Measurements from ENCODE around the gene PHC2. TPM values are rescaled to one million over a fixed set of nuclear protein-coding genes. Genes with fewer than 3 reads are reported as not detected.
"Not testable (repeated sequence)": the region's sequence is repeated elsewhere in the genome, so short reads cannot be mapped to it uniquely, and the experiment has no call there.

The PHC2 gene
- total RNA-seq, 1 donor = 75.6 TPM

DNA sequence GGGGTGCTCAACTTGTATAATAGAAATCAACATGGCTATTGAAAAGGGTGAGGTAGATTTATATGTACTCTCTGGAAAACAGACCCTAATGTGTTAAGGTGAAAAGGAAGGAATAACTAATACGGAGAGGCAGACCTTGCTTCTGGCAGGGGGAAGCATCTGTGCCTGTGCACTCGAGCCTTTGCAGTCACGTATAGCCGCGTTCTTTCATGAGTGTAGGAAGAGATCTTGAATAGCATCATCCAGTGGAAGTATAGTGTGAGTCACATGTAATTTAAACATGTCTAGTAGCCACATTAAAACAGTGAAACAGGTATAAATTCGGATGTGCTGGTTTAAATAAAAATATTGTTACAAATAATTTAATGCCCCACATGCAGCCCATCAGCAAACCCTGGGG, 112.9 kb downstream of the PHC2 start:
- no peak overlapping the region for H3K4me3 ChIP-seq (ENCODE audit: low read depth, low read length)
- TF ChIP-seq, protein P1, sequence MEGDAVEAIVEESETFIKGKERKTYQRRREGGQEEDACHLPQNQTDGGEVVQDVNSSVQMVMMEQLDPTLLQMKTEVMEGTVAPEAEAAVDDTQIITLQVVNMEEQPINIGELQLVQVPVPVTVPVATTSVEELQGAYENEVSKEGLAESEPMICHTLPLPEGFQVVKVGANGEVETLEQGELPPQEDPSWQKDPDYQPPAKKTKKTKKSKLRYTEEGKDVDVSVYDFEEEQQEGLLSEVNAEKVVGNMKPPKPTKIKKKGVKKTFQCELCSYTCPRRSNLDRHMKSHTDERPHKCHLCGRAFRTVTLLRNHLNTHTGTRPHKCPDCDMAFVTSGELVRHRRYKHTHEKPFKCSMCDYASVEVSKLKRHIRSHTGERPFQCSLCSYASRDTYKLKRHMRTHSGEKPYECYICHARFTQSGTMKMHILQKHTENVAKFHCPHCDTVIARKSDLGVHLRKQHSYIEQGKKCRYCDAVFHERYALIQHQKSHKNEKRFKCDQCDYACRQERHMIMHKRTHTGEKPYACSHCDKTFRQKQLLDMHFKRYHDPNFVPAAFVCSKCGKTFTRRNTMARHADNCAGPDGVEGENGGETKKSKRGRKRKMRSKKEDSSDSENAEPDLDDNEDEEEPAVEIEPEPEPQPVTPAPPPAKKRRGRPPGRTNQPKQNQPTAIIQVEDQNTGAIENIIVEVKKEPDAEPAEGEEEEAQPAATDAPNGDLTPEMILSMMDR (IDR thresholded peaks at IDR 0.05; ENCODE audit: insufficient read depth, low read depth, low read length) = no peak
- DNase-seq (ENCODE audit: low read depth) = no peak

DNA sequence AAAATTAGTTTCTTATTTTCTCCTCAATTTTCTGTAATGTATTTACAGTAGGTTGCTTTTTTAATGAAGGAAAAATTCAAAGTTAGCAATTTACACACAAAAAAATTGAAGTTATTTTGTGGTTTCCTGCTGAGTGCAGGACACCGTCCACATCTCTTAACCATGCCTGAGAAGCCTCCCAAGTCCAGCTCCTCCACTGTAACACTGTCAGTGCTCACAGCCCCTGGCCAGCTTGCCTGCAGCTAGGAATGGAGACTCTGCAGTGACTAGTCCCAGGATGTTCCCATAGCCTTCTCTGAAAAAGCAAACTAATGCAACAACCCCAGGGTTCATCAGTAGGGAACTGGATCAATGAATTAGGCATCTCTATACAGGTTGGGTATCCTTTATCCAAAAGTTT, 113.5 kb downstream of the PHC2 start:
- TF ChIP-seq, protein P1 (IDR thresholded peaks at IDR 0.05; ENCODE audit: insufficient read depth, low read depth, low read length) = no peak
- H3K4me3 ChIP-seq (ENCODE audit: low read depth, low read length) = no peak overlapping the region
- no peak for DNase-seq (ENCODE audit: low read depth)

DNA sequence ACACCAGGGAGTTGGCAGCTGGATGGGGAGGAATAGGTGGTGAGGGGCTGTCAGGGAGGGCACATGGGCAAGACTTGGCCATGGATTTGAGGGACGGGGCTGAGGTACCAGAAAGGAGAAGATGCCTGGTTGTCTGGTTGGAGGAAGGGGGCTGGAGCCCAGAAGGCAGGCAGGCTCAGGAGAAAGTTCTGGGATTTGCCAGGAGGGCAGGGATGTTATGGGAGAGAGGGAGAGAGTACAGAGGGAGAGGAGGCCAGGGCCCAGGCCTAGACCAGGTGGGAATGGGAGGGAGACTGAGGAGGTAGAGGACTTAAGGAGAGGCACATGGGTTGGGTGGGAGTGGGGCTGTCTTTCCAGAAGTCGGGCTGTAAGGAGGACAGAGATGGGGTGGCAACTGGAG, 114.3 kb downstream of the PHC2 start:
- DNase-seq (ENCODE audit: low read depth) = no peak
- TF ChIP-seq, protein P1 (IDR thresholded peaks at IDR 0.05; ENCODE audit: insufficient read depth, low read depth, low read length) = no peak

DNA sequence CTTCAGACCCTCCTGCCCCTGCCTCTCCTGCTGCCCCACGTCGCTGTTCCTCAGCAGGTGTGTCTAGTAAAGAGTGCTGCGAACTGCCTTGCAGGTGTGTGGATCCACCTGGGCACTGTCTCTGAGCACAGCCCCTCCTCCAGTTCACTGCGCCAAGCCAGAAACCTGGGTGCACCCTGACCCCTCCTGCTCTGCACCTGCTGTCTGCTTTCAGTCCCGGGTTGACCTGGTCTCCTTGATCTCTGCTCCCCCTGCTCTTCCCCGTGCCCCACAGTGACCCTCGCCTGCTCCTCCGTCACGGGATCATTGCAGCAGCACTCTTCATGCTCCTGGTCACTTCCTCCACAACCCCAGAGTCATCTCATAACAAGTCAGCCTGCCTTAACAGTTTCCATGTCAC, 116.5 kb downstream of the PHC2 start:
- no peak overlapping the region for H3K4me3 ChIP-seq (ENCODE audit: low read depth, low read length)
- TF ChIP-seq, protein P1 (IDR thresholded peaks at IDR 0.05; ENCODE audit: insufficient read depth, low read depth, low read length) = no peak
- no peak for DNase-seq (ENCODE audit: low read depth)

More for the DNA sequence above, 114.3 kb downstream of the PHC2 start:
- no peak overlapping the region for H3K4me3 ChIP-seq (ENCODE audit: low read depth, low read length)

DNA sequence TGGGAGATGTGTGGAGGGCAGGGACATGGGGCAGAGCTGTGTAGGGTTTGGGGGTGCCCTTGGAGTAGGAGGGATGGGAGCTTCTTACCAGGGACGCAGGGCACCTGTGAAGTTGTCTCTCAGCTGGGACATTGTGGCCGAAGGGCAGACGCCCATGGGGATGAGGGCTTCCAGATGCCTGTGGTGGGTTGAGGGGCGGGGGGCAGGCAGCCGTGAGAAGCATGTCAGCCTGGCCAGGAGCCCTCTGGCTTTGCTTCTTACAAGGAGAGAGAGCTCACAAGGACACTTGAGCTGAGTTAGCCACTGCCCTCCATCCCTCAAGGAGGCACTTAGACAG, 118.5 kb downstream of the PHC2 start:
- no peak for DNase-seq (ENCODE audit: low read depth)
- no peak overlapping the region for H3K4me3 ChIP-seq (ENCODE audit: low read depth, low read length)
- TF ChIP-seq, protein P1 (IDR thresholded peaks at IDR 0.05; ENCODE audit: insufficient read depth, low read depth, low read length) = no peak

DNA sequence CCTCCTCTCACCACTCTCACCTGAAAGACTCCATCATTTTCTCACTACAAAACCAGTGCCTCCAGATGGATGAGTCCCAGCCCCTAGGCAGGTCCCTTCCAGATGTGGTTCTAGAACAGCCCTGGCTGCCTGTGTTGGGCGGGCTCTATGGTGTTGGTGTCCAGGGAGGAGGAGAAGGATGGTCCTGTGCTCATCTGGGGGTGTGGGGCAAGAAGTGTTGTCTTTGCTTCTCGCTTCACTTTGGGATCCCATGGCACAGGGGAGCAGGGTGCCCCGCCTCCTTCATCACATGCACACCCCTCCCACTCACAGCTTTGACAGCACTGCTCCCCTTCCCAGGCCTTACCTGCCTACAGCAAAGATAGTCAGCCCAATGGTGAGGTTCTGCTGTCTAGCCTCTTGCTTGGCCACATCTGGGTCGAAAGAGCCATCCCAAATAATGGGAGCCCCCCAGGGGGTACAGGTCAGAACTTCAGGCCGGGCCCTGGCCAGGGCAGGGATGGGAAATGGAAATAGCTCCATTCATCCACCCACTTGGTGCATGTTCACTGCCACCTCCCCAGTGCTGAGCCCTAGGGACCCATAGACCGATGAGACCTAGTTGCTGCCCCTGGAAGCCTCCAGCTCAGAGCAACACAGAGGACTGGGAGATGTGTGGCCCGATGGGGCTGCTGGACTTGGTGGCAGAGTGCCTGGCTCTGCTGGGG, 119.0 kb downstream of the PHC2 start:
- TF ChIP-seq, protein P1 (IDR thresholded peaks at IDR 0.05; ENCODE audit: insufficient read depth, low read depth, low read length) = no peak
- DNase-seq (ENCODE audit: low read depth) = no peak
- no peak overlapping the region for H3K4me3 ChIP-seq (ENCODE audit: low read depth, low read length)

DNA sequence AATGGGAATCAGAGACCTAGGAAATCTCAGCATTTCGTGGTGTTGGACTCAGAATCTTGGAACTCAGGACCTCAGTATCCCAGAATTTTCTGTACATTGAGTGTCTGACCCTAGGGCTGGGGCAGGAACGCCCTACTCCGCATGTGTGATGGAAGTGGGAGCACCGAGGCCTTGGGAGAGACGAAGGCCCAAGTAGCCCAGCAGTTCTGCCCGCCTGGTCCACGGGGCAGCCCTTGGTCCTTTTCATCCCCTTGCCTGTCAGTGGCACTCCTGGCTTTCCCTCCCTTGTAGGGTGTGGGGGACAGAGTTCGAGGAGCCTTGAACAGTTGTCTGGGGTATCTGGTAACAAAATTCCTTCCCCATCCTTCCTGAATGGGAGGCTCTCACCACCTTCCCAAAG, 120.2 kb downstream of the PHC2 start:
- no peak for DNase-seq (ENCODE audit: low read depth)
- TF ChIP-seq, protein P1 (IDR thresholded peaks at IDR 0.05; ENCODE audit: insufficient read depth, low read depth, low read length) = no peak
- no peak overlapping the region for H3K4me3 ChIP-seq (ENCODE audit: low read depth, low read length)

DNA sequence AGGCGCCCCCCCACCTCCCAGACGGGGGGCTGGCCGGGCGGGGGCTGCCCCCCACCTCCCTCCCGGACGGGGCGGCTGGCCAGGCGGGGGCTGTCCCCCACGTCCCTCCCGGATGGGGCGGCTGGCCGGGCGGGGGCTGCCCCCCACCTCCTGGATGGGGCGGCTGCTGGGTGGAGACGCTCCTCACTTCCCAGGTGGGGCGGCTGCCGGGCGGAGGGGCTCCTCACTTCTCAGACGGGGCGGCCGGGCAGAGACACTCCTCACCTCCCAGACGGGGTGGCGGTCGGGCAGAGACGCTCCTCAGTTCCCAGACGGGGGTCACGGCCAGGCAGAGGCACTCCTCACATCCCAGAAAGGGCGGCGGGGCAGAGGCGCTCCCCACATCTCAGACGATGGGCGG, 121.5 kb downstream of the PHC2 start:
- DNase-seq (ENCODE audit: low read depth); H3K4me3 ChIP-seq (ENCODE audit: low read depth, low read length): not testable (repeated sequence)

All from fibroblast of villous mesenchyme (primary cell).